T-helper 1 cell treated with Interleukin-12 subunit alpha and Interleukin-12 subunit beta and Interleukin-4 antibody, amounts not matched to agents 30 ng/mL and 1 ng/mL, for 36 hours (primary cell): ENCODE data around the gene PGC. TPM values are rescaled to one million over a fixed set of nuclear protein-coding genes. Genes with fewer than 3 reads are reported as not detected.

Experiments
- intact Hi-C: fragments of 100-400 bp; cut with micrococcal nuclease; formaldehyde crosslinking; loops from one replicate; pipeline ENCODE4 v1.15.1; 2024
- total RNA-seq: library from RNA; stranded (reverse); gene quantifications from 2 replicates; pipeline ENCODE4 v1.2.3, GENCODE V29; 2022

Gene PGC
- total RNA-seq, 1 donor from 2014 or later: not detected

DNA sequence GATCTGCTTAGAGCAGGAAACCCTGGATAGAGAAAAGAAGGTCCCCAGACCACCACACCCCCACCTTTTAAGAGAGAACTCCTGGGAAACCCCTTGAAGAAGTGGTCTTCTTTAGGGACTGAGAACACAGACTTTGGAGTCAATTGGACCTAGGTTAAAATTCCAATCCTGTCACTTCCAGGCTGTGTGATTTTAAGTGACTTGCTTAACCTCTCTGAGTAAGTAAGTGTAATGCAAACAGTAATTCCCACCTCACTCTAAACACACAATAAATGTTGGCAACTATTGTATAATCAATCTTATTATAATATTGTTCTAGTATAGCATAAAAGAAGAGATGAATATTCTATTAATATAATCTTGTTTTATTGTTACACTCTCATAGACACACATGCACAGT, 15.0 kb downstream of the PGC start:
- intact Hi-C loops: loop anchor here (5.0 to 10.0 kb wide), 2 partner anchors 200 to 723 kb away; partner anchors contain the start of gene TRERF1

DNA sequence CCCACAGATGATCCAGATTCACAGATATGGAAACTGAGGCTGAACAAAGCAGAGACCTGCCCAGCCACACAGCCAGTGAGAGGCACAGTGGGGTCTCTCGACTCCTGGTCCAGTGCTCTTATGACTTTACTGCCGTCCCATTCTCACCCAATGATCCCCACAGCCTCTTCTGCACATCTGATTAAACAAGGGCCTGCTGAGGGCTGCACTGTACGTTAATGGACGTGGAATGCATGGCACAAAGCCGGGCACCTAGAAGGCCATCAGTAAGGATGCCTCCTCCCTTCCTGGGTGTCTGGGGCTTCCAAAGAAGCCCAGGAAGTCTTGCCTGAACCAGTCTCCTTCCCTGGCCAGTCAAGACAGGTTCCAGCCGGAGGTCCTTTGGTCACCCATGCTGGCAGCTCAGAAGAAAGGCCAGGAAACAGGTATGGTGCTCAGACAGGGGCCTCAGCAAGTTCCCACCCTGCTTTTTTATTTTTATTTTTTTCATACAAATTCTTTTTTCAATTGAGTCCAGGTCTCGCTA, 15.6 kb downstream of the PGC start:
- intact Hi-C loops: loop anchor here (5.0 to 10.0 kb wide), 2 partner anchors 199 to 723 kb away; partner anchors contain the start of gene TRERF1

DNA sequence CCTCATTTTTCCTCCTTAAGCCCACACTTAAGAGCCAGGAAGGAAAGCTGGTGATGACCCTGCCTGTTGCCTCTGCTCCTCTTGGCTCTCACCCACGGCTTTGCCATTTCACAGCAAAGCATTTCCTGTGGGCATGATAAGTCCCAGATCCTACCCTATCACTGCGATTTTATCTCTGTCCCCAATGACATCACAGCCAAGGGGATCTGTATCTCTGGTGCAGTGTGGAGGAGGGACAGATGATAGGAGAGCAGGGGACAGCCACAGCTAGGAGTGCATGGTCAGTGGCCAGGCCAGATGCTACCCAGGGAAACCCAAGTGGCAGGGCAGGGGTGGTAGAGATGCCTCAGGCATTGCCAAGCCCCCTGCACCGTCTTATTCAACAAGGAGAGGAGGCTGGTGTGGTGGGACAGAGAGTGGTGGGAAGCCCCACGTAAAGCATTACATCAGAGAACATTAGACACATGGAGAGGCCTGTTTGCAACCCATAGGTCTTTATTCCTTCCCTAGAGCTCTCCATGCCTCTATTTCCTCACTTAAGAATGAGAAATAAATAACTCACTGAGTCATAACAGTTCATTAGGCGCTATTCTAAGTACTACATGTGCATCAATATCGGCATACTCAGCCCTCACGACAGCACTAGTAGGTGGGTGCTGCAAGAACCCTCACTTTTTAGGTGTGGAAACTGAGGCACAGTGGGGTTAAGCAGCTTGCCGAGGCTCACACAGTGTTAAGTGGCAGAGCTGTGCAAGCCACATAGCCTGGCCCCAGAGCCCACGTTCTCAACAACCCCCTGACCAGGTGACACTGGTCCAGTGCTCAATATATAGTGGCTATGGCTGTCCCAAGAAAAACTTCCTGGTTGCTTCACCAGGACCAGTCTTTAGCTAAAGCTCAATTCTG, 16.4 kb downstream of the PGC start:
- intact Hi-C loops: loop anchor here (5.0 to 10.0 kb wide), 2 partner anchors 198 to 724 kb away; partner anchors contain the start of gene TRERF1

DNA sequence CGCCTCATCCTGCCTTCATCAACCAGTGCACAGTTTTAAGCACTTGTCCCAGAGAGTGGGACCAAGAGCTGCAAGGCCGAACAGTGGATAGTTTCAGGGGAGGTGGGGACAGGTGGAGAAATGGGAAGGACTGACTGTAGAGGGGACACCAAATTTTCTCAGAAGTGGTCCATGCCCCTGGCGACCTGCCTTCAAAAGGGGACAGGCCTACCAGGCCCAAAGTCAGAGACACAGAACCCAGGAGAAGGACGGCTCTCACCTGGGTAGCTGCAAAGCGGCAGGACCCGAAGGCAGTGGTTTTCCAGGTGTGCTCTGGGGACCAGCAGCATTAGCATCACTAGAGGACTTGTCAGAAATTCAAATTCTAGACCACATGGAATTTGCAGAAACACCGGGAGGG, 17.6 kb downstream of the PGC start:
- intact Hi-C loops: loop anchor here (5.0 to 10.0 kb wide), 2 partner anchors 197 to 725 kb away; partner anchors contain the start of gene TRERF1

DNA sequence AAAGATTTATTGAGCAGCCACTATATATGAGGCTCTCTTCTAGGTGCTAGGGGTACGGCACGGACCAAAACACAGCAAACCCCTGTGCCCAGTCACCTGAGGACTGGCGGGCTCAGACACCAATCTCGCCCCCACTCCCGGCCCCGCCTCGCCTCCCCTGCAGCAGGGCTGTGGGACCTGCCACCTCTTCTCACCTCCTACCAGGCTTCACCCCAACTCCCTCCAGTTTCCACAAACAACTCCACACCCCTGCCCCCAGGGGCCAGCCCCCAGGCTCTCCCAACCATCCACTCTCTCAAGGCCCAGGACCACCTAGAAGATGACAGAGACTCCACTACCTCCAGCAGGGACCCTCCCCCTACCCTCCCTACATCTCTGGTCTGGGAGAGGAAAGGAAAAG, 18.2 kb downstream of the PGC start:
- intact Hi-C loops: no loop called here

DNA sequence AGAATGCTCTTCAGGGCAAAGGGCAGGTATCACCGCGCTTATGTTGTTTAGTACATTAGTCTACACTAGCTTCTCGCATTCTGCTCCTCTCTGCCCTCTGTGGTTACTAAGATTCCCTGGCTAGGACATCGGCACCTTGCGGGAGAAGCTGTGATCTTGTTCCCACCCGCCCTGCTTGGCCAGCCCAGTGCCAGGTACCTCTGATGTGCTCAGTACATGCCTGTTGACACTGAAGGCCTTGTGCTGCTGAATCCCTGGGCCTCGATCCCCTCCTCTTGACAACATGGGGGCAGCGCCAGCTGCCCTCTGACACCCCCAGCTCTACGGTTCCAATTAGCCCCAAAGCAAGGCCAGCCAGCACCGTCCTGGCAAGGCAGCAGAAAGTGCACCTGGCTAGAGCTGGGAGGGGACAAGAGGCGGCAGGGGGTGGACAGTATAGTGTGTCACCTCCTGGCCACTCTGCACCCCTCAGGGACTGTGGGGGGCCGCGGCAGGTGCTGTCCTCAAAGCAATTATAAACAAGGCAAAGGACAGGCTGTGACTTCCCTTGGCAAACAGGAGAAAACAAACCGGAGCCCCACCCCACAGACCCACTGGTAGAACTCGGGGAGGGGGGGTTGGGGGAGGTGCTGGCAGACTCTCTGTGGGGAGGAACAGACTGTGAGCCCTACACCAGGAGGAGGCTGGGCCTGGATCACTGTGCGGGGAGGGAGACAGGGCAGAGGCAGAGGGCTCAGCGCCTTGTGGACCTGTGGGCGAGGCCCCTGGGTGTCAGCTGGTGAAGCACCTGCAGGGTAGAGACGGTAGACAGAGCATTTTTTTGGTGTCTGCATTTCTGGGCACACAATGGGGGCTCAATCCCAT, 18.9 kb downstream of the PGC start:
- intact Hi-C loops: no loop called here

DNA sequence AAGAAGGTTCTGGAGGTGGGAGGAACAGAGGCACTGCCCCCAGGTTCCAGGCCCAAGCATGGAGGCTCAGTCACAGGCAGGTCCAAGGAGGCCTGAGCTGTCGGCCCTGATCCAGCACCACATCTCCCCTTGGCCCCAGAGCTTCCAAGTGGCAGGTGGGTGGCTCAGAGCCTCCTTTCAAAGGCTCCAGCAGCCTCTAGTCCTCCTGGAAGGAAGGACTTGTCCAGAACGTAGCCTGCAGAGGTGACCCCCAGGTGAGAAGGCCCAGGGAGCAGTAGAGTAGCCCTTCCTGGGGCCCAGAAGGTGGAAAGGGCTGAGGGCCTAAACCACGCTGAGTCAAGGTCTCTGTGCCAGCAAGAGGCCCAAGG, 19.5 kb downstream of the PGC start:
- intact Hi-C loops: no loop called here

DNA sequence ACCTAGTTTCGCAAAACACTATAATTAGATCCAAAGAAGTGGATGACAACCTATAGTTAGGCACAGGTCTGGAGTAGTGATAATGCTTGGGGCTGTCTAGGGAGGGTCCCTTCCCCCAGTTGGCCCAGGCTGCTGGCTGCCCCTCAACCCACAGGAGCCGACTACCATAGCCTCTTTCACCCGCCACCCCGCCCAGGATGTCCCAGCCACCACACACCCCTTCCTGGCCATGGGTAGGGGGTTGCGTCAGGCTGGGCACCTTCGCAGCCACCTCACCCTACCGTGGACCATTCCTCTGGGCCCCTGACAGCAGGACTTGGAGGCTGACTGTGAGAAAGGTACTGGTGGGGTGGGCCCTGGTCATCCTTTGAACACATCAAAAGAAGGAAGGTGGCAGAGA, 20.3 kb downstream of the PGC start:
- intact Hi-C loops: no loop called here

DNA sequence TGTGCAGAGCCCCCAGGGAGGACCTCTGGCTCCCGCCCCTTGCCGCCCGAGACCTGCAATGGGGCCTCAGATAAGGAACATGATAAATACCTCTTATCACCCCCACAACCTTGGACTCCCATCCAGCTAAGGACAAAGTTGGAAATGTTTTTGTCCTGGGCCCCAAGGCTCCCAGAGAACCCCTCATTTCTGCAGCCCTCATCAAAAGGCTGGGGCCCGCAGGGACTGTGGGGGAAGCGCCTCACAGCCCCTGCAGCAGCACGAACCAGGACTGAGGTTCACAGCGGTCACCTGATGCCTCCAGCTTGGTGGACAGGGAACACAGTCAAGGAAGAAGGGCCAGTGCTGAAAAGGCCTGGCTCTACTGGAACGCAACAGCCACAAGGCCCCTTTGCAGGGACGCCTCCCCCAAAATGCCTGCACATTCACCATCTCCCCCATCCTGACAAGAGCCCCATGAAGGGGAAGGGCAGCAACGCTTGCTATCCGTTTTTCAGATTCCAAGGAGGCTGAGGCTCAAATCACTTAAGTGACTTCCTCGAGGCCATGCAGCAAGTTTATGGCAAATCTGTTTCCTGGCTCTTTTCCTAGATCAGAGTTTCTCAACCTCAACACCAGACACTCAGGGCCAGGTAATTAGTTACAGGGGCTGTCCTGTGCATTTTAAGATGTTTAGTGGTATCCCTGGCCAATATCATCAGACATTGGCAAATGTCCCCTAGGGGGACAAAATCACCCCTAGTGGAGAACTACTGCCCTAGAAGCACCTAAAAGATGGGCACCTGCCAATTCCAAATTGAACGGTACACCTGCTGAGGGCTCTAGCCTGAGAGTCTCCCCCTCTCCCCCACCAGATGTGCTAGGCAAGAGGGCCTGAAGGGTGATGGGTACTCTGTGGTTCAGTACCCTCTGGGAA, 22.4 kb downstream of the PGC start:
- intact Hi-C loops: no loop called here

DNA sequence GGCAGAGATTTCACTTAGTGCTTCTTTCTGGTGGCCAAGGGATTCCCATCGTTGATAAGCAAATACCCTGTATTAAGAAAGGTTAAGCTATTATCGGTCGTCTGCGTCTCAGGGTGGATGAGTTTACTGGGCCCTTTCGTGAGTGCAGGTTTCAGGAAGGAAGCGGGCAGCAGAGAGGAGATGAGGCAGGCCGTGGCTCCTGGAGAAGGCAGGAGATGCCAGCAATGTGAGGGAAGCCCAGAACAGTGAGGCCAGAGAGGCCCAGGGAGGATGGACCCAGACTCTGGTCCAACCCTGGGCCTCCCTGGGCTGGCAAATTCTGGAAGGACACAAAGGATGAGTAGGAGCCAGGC, 23.0 kb downstream of the PGC start:
- intact Hi-C loops: no loop called here

DNA sequence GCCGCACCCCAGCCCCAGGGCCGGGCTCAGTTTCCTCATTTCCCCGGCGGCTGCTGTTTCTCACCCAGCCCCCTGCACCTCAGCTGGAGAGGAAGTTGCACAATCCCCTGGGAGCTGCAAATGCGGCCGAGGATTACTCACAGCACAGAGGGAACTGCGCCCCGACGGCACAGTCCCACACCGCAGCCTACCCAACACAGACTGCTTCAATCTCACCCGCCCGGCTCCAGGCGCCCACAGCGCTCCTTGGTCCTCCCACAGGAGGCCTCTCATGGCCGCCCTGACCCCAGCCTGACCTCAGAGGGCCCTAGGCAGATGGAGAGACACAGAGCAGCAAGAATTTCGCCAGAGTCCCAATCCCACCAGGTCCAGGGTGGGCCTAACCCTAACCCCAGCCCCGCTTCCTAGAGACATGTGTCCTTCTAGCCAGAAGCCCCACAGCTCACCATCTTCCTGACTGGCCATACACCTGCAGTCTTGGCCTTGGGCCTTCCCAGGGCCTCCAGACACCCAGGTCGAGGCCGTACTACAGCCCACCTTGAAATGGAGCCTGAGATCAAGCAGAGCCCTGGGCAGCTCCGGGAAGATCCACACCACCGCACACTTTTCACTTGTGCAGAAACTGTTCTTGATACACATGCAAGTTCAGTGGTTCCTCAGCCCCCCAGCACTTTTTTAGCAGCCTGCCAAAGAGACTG, 23.5 kb downstream of the PGC start:
- intact Hi-C loops: no loop called here

DNA sequence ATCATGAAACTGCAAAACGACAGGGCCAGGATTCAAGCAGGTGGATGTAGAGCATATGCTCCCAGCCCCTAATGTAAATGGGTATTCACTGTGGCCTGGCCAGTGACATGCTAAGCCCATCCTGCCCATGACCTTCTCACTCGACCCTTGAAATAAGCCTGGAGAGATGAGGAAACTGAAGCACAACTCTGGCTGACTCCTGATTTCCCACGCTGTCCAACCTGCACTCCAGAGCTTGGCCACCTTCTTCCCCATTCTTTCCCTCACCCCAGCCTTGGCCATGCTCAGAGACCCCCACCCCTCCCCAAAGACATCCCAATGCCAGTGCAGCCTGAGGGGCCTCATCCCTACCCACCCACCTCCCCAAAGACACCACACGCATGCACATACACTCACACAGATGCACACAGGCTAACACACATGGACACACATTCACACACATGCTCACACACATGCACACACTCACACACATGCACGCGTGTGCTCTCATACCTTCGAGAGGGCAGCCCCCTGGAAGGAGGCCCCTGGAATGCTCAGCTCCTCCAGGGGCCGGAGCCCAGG, 24.1 kb downstream of the PGC start:
- intact Hi-C loops: no loop called here

DNA sequence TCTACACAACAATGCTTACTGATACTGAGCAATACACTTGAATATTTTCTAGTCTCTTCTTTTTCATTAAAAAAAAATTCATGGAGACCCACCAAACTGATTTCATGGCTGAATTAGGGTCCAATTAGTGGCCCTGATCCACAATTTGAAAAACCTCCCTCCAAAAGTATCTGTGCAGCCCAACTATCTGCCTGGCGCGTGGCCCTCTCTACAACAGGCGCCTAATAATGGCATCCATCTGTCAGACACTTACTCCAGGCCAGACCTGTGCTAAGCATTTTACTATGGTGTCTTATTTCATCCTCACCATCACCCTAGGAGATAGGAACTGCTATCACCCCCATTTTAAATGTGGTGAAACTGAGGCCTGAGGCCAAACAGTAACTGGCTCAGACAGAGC, 25.8 kb downstream of the PGC start:
- intact Hi-C loops: no loop called here

DNA sequence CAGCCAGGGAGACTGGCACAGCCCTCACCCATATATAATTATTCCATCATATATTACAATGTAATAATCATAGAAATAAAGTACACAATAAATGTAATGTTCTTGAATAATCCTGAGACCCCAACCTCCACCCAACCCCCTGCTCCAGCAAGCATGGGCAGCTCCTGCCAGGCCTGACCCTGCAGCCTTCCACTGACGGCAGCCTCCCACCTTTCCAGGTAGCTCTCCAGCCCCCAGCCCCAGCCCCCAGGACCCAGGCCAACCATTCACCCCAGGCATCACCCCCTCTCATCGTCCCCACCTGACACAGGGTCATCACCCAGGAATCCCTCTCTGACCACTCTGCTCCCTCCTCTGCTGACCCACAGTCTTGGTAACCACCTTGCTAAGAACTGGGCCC, 26.4 kb downstream of the PGC start:
- intact Hi-C loops: no loop called here

DNA sequence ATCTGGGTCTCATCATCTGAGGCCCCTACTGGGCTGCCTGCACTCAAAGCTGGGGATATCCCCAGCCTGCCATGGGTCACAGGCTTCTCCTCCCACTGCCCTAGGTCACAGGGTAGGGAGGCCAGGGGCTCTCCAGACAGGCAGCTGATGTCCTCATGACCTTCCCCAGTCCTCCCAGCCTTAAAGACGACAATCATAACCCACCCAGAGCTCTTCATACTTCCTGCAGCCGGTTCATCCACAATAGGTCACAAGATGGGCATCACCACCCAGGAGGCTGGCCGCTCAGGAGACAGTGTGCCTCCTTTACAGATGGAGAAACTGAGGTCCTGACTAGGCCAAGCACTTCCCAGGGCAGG, 27.0 kb downstream of the PGC start:
- intact Hi-C loops: no loop called here

DNA sequence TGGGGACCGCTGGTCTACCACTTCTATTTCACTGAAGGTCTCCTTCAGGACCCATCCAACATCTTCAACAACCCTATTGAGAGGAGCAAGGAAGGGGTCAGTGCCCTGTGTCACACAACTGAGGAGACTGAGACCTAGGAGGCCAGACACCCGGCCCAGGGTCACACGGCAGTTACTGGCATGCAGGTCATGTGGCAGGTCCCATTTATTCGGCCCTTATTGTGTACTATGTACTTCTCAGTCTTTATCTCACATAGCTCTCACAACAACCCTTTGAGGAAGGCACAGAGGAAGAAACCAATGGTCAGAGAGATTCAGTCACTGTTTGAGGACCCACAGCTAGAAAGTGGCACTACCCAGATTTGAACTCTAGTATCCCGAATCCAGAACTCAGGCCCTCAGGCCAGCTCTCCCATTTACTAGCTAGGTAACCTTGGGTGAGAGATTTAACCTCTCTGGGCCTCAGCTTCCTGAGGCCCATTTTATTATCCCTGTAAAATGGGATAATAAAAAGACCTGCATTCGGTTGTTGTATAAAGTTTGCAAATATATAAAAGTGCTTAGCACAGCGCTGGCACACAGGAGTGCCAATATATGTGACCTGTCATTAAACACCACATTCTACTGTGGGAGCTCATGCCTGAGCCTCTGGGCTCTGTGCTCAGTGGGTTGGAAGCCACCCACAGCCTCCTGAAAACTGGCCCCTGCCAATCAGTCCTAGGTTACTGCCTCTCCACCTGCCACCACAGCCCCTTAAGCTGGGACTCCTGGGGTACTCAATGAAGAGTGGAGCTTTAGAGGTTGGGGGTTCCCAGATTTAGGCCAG, 27.5 kb downstream of the PGC start:
- intact Hi-C loops: no loop called here

DNA sequence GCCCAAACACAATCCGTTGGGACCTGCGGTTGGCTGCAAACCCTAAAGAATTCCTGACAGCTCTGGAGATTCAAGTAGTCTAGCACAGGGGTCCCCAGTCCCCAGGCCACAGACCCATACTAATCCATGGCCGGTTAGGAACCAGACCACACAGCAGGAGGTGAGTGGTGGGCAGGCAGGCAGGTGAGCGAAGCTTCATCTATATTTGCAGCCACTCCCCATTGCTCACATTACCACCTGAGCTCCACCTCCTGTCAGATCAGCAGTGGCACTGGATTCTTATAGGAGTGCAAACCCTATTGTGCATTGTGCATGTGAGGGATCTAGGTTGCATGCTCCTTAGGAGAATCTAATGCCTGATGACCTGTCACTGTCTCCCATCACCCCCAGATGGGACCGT, 28.4 kb downstream of the PGC start:
- intact Hi-C loops: no loop called here

DNA sequence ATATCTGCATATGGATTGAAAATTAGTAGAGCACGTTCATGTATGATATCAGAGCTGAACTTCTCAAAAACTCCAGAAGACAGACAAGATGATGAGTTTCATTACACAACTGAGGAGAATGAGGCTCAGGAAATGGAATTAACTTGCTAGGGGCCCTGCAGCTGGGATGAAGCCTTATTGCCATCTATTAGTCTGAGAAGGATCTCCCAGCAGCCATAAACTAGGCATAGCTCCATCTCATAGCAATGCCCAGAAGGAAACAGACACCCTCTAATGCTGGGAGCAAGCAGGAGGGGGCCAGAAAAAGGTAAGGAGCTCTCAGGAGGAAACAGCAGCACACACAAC, 29.8 kb downstream of the PGC start:
- intact Hi-C loops: no loop called here
